CD4-positive, alpha-beta T cell (primary cell): Measurements from ENCODE around the gene GRIA2. TPM values are rescaled to one million over a fixed set of nuclear protein-coding genes. Genes with fewer than 3 reads are reported as not detected.

Experiments
- ATAC-seq: fragments of 200-7000 bp; cut with Tn5 transposase; one replicate; pipeline ENCODE4 v1.10.0; 2022; ENCODE audit warnings: mild to moderate bottlenecking; ENCODE audit not compliant: poor library complexity
- CTCF ChIA-PET: fragments of 350-600 bp; sonication (Branson Sonifier 250); formaldehyde crosslinking; loops from one replicate; lab custom pipeline; 2021; ENCODE audit warnings: antibody characterized with exemption, inconsistent platforms; lab: Charles Lee
- POLR2A ChIA-PET: fragments of 350-600 bp; sonication (Branson Sonifier 250); formaldehyde crosslinking; loops from one replicate; lab custom pipeline; 2021; ENCODE audit warnings: antibody characterized with exemption, inconsistent platforms; lab: Charles Lee
- DNase-seq, 14 experiments: peaks; one replicate each; pipeline ENCODE4 v3.0.0-alpha.2; 2013 to 2020; ENCODE audit warnings: mixed read lengths in 2 of 14
- H3K27ac ChIP-seq, 2 donors: one replicate each; pipeline versions ENCODE4 v1.5.1 to v1.7.0; 2013; ENCODE audit warnings: low read length in 2 of 2, low read depth in 1 of 2, mild to moderate bottlenecking in 1 of 2
- H3K27me3 ChIP-seq, 2 experiments: 1 replicate in 1 of 2; 2 replicates in 1 of 2; pipeline versions ENCODE4 v1.6.1 to v1.7.0; 2013; ENCODE audit warnings: low read length in 2 of 2, control low read depth in 1 of 2, mild to moderate bottlenecking in 1 of 2, moderate library complexity in 1 of 2; ENCODE audit not compliant: insufficient read depth in 2 of 2, control insufficient read depth in 1 of 2
- H3K36me3 ChIP-seq: one replicate; pipeline ENCODE4 v1.6.1; 2013; ENCODE audit warnings: low read length, control low read depth; ENCODE audit not compliant: insufficient read depth
- H3K4me1 ChIP-seq: one replicate; pipeline ENCODE4 v1.6.1; 2013; ENCODE audit warnings: low read length, control low read depth; ENCODE audit not compliant: insufficient read depth
- H3K4me3 ChIP-seq: one replicate; pipeline ENCODE4 v1.5.1; 2013; ENCODE audit warnings: mild to moderate bottlenecking, low read length, moderate library complexity
- H3K9me3 ChIP-seq, 2 experiments: 1 replicate in 1 of 2; 2 replicates in 1 of 2; pipeline versions ENCODE4 v1.6.1 to v1.7.0; 2013; ENCODE audit warnings: low read length in 2 of 2, mild to moderate bottlenecking in 2 of 2, control low read depth in 1 of 2, moderate library complexity in 1 of 2; ENCODE audit not compliant: control insufficient read depth in 1 of 2, insufficient read depth in 1 of 2
- H3K27ac Mint-ChIP-seq: one replicate; pipeline ENCODE4 v1.8.0; 2020; ENCODE audit warnings: mixed read lengths
- H3K27me3 Mint-ChIP-seq: one replicate; pipeline ENCODE4 v1.8.0; 2021; ENCODE audit warnings: mixed read lengths
- H3K36me3 Mint-ChIP-seq: one replicate; pipeline ENCODE4 v1.8.0; 2021; ENCODE audit warnings: low read depth, mixed read lengths
- H3K4me1 Mint-ChIP-seq: one replicate; pipeline ENCODE4 v1.8.0; 2021; ENCODE audit warnings: low read depth, mixed read lengths
- H3K4me3 Mint-ChIP-seq: one replicate; pipeline ENCODE4 v1.8.0; 2020; ENCODE audit warnings: mild to moderate bottlenecking, mixed read lengths
- H3K9me3 Mint-ChIP-seq: one replicate; pipeline ENCODE4 v1.8.0; 2020; ENCODE audit warnings: mixed read lengths
- CTCF ChIP-seq: fragments of 200-600 bp; IDR thresholded peaks from one replicate; pipeline ENCODE4 v1.8.0; 2022; ENCODE audit warnings: antibody characterized with exemption, mild to moderate bottlenecking
- intact Hi-C, 2 experiments: fragments of 100-400 bp; cut with DNase I in 1 of 2; cut with micrococcal nuclease in 1 of 2; formaldehyde crosslinking; loops; one replicate each; pipeline versions ENCODE4 v1.15.1 to v1.9.0; 2023 to 2025; cut with DNase I, micrococcal nuclease
- total RNA-seq, 174 experiments: library from RNA in 2 of 174; stranded (reverse) in 2 of 174; gene quantifications; one replicate each; pipeline ENCODE4 v1.2.3 and lab custom pipeline; 2021 to 2026

The GRIA2 gene
- total RNA-seq, 2 experiments from 2014 or later, result not detected

- H3K36me3 Mint-ChIP-seq, result no peaks in the 10 kb centered on the region
- no peaks in the 10 kb centered on the region for H3K4me1 Mint-ChIP-seq
- intact Hi-C loops, result no loop called here
- Histone ChIP-seq H3K27ac (no peak overlapping the region), H3K9me3 (peaks cover 0 to 17% of the 10 kb centered on the region in 2 experiments), H3K36me3 (no peaks in the 10 kb centered on the region), H3K27me3 (peaks cover 11 to 15% of the 10 kb centered on the region in 2 experiments), H3K4me3 (no peak overlapping the region), H3K4me1 (no peaks in the 10 kb centered on the region)
- TF ChIP-seq CTCF, result no peak
- CTCF ChIA-PET, result no interaction called here
- POLR2A ChIA-PET, result no interaction called here
- ATAC-seq (no peak), DNase-seq (no peak)
- H3K4me3 Mint-ChIP-seq, result no peak overlapping the region
- no peak overlapping the region for H3K27ac Mint-ChIP-seq
- peaks cover 15% of the 10 kb centered on the region for H3K27me3 Mint-ChIP-seq
- H3K9me3 Mint-ChIP-seq, result peaks cover 11% of the 10 kb centered on the region
These were observed 6.1 kb downstream of the GRIA2 start for GRCh38 chr4:157226601-157227000.

GRCh38 chr4:157231525-157231924, 11.0 kb downstream of the GRIA2 start:
- Mint-ChIP-seq H3K27ac (no peak overlapping the region), H3K4me1 (no peaks in the 10 kb centered on the region), H3K4me3 (no peak overlapping the region), H3K36me3 (no peaks in the 10 kb centered on the region), H3K9me3 (peaks cover 4% of the 10 kb centered on the region), H3K27me3 (no peaks in the 10 kb centered on the region)
- no peak overlapping the region for H3K4me3 ChIP-seq
- no peak for TF ChIP-seq CTCF
- ChIA-PET CTCF (no interaction called here), POLR2A (no interaction called here)
- H3K9me3 ChIP-seq, result peaks cover 0 to 3% of the 10 kb centered on the region in 2 experiments
- intact Hi-C loops, result no loop called here
- DNase-seq (no peak), ATAC-seq (no peak)
- no peaks in the 10 kb centered on the region for H3K27me3 ChIP-seq
- no peaks in the 10 kb centered on the region for H3K36me3 ChIP-seq
- no peaks in the 10 kb centered on the region for H3K4me1 ChIP-seq
- no peak overlapping the region for H3K27ac ChIP-seq

GRCh38 chr4:157242871-157243270, 22.3 kb downstream of the GRIA2 start:
- Mint-ChIP-seq H3K36me3 (no peaks in the 10 kb centered on the region), H3K4me1 (no peaks in the 10 kb centered on the region), H3K4me3 (no peak overlapping the region), H3K9me3 (peaks cover 3% of the 10 kb centered on the region), H3K27me3 (no peaks in the 10 kb centered on the region), H3K27ac (no peak overlapping the region)
- ATAC-seq (no peak), DNase-seq (no peak)
- CTCF ChIA-PET, result no interaction called here
- POLR2A ChIA-PET, result no interaction called here
- no peaks in the 10 kb centered on the region for H3K27me3 ChIP-seq
- H3K27ac ChIP-seq, result no peak overlapping the region
- no peak overlapping the region for H3K4me3 ChIP-seq
- H3K36me3 ChIP-seq, result no peaks in the 10 kb centered on the region
- intact Hi-C loops, result no loop called here
- no peak for TF ChIP-seq CTCF
- H3K9me3 ChIP-seq, result no peaks in the 10 kb centered on the region
- H3K4me1 ChIP-seq, result no peaks in the 10 kb centered on the region
